ENCODE data around the gene EYA4.

DNA sequence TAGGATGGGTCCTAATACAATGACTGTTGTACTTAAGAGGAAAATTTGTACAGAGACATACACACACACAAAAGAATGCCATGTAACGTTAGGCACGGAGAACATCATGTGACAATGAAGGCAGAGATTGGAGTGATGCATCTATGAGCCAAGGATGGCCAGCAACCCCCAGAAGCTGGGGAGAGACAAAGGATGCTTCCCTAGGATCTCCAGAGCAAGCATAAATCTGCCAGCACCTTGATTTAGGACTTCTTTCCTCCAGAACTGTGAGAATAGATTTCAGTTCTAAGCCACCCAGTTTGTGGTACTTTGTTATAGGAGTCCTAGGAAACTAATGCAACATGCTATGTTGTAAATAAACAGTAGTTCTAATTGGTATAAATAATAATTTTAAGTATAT is 25.0 kb downstream of the EYA4 start:
- TF ChIP-seq, protein P1, sequence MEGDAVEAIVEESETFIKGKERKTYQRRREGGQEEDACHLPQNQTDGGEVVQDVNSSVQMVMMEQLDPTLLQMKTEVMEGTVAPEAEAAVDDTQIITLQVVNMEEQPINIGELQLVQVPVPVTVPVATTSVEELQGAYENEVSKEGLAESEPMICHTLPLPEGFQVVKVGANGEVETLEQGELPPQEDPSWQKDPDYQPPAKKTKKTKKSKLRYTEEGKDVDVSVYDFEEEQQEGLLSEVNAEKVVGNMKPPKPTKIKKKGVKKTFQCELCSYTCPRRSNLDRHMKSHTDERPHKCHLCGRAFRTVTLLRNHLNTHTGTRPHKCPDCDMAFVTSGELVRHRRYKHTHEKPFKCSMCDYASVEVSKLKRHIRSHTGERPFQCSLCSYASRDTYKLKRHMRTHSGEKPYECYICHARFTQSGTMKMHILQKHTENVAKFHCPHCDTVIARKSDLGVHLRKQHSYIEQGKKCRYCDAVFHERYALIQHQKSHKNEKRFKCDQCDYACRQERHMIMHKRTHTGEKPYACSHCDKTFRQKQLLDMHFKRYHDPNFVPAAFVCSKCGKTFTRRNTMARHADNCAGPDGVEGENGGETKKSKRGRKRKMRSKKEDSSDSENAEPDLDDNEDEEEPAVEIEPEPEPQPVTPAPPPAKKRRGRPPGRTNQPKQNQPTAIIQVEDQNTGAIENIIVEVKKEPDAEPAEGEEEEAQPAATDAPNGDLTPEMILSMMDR (IDR thresholded peaks at IDR 0.05; ENCODE audit: insufficient read depth, low read length, poor library complexity, severe bottlenecking): no peak
- TF ChIP-seq EZH2phosphoT487 (conservative IDR thresholded peaks at IDR 0.05; ENCODE audit: low read length): no peak

Data from SU-DHL-6 (cell line).